ENCODE results near the gene UNK. TPM values are rescaled to one million over a fixed set of nuclear protein-coding genes. Genes with fewer than 3 reads are reported as not detected.

Gene UNK
- total RNA-seq, 3 donors from 2014 or later: 24.5 to 27.5 (median 25.7) TPM

DNA sequence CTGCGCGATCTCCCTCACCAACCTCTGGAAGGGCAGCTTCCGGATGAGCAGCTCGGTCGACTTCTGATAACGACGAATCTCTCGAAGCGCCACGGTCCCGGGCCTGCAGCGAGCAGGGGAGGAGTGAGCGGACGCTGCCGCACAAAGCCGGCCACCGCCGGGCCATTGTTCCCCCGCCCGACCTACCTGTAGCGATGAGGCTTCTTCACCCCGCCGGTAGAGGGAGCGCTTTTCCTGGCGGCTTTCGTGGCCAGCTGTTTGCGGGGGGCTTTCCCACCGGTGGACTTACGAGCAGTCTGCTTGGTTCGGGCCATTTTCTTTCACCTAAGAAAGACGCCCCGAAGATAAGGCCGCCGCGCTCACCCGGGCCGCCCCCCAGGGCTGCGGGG, 5.8 kb upstream of the UNK start:
- Histone ChIP-seq H3K4me1 (ENCODE audit: low read depth) (peaks cover 30% of the 10 kb centered on the region), H3K4me3 (peak overlapping the region; percentile 97), H3K9me3 (no peaks in the 10 kb centered on the region), H3K36me3 (ENCODE audit: low read depth) (peaks cover 7% of the 10 kb centered on the region)
- TF ChIP-seq, protein P1, sequence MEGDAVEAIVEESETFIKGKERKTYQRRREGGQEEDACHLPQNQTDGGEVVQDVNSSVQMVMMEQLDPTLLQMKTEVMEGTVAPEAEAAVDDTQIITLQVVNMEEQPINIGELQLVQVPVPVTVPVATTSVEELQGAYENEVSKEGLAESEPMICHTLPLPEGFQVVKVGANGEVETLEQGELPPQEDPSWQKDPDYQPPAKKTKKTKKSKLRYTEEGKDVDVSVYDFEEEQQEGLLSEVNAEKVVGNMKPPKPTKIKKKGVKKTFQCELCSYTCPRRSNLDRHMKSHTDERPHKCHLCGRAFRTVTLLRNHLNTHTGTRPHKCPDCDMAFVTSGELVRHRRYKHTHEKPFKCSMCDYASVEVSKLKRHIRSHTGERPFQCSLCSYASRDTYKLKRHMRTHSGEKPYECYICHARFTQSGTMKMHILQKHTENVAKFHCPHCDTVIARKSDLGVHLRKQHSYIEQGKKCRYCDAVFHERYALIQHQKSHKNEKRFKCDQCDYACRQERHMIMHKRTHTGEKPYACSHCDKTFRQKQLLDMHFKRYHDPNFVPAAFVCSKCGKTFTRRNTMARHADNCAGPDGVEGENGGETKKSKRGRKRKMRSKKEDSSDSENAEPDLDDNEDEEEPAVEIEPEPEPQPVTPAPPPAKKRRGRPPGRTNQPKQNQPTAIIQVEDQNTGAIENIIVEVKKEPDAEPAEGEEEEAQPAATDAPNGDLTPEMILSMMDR (IDR thresholded peaks at IDR 0.05): peak; percentile 33
- intact Hi-C loops (cut with DNase I, micrococcal nuclease): no loop called here
- peak; percentile 34 for ATAC-seq
- DNase-seq: peak in 2 of 3 donors; percentile 71 to 84

DNA sequence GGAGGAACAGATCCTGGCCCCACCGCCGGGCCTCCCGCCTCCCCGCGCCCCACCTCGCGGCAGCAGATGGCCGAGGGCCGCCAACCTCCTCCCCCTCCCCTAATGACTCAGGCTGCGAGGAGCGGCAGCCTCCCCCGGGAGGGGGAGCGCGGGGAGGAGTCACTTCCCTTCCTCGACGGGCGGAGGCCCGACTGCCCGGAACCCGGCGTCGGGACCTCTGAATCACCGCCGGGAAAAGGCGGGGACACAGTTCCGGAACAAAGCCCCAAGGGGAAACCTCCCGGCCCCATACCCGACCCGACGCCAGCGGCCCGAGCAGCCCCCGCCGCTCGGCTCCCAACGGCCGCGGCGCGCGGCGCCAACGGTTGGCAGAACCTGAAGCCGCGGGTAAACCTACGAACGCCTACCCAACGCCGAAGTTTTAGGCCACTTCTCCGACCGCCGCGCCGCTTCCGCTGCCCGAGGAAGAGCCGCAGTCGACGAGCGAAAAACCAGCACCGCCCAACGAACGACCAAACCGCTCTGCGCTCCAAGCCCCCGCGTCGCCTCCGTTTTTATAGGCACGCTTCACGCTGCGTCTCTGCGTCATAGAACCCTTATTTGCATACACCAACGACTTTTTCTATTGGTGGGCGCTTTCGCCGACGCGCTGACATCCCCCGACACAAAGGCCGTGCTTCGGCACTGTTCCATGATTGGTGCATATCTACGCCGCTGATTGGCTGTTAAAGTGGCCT, 5.2 kb upstream of the UNK start:
- Histone ChIP-seq H3K4me1 (ENCODE audit: low read depth) (peaks cover 32% of the 10 kb centered on the region), H3K4me3 (peak overlapping the region; percentile 97), H3K36me3 (ENCODE audit: low read depth) (peaks cover 7% of the 10 kb centered on the region), H3K9me3 (no peaks in the 10 kb centered on the region)
- TF ChIP-seq, protein P1 (IDR thresholded peaks at IDR 0.05): no peak
- ATAC-seq (peak; percentile 79), DNase-seq (peak; percentile 94 to 97 (median 96))
- intact Hi-C loops (cut with DNase I, micrococcal nuclease): no loop called here

DNA sequence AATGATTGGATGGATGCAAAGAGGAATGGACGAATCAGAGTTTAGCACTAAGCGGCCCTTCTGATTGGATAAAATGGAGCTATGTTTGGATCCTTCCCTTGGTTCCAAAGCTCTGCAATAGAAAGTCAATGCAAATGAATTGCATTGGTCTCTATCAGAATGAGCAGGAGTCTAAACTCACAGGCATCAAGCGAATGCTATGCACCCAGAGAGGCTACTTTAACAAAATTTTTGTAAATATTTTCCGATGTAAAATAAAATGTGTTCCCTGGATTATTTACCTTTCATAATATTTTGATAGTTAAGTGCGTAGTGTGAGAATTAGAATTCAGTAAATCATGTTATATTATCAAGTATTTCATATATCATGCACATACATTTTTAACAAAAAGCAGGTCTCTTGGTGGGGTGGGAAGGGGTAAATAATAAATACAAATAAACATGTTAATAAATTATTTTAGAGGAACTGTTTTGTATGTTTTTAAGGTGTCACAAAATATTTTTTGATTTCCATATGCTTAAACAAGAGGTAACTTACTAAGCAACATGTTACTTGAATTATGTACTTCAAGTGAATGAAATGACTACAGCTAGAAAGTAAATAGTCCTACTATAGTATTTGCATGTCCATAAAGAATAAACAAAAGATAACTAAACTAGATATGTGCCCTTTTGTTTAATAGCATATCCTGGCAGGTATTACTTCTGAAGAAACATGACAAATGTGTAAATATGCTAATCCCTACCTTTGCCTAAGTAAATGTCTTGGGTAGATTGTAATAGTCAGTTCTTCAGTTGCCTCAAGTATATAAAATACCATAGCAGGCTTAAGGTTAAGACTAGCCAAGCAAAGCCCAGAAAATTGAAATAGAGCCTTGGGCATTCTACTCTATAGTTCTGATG, 4.4 kb upstream of the UNK start:
- TF ChIP-seq, protein P1 (IDR thresholded peaks at IDR 0.05): peak; percentile 19
- no peak for DNase-seq
- Histone ChIP-seq H3K9me3 (no peaks in the 10 kb centered on the region), H3K4me3 (peak overlapping the region; percentile 97), H3K36me3 (ENCODE audit: low read depth) (peaks cover 7% of the 10 kb centered on the region), H3K4me1 (ENCODE audit: low read depth) (peaks cover 32% of the 10 kb centered on the region)
- intact Hi-C loops (cut with DNase I, micrococcal nuclease): no loop called here
- no peak for ATAC-seq

GRCh38 chr17:75783069-75783783, 1.4 kb upstream of the UNK start:
- intact Hi-C loops (cut with DNase I, micrococcal nuclease): no loop called here
- peaks cover 28% of the 10 kb centered on the region for H3K4me1 ChIP-seq (ENCODE audit: low read depth)
- TF ChIP-seq, protein P1 (IDR thresholded peaks at IDR 0.05): peak; percentile 46
- DNase-seq (peak in 1 of 3 donors; percentile 52), ATAC-seq (no peak)
- H3K36me3 ChIP-seq (ENCODE audit: low read depth): peaks cover 7% of the 10 kb centered on the region
- H3K9me3 ChIP-seq: no peaks in the 10 kb centered on the region
- no peak overlapping the region for H3K4me3 ChIP-seq

DNA sequence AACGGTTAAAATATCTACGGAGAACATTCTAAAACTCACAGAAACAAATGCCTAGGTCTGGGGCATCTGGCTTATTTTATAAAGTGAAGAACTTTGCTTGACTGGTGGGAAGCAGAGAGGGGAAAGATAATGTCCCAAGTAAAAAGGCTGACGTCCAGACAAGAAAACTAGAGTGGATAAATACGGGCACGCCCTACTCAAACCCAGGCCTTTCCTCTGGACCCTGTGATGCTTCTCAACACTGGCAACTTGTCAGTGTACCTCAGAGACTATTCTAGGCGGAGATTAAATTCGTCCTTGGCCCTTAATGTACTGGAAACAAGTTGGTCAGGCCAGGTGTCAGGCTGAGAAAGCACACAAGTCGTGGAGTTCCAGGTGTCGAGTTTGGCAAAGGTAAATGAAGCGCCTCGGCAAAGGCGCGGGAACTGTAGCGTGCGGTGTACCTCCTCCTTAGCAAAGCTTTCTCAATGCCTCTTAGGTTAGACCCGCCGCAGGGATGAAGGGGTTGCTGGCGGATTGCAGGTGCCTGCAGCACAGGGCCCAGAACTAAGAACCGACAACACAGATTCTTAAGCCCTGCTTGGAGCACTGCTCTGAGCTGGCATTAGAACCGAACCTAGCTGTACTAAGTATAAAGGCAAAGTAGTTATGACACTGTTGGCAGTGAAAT, 668 bp upstream of the UNK start:
- Histone ChIP-seq H3K4me1 (ENCODE audit: low read depth) (peaks cover 28% of the 10 kb centered on the region), H3K4me3 (peak overlapping the region; percentile 58), H3K9me3 (no peaks in the 10 kb centered on the region), H3K36me3 (ENCODE audit: low read depth) (peaks cover 7% of the 10 kb centered on the region)
- TF ChIP-seq, protein P1 (IDR thresholded peaks at IDR 0.05): no peak
- intact Hi-C loops (cut with DNase I, micrococcal nuclease): no loop called here
- ATAC-seq (no peak), DNase-seq (peak; percentile 64 to 76 (median 70))

Measured in mucosa of descending colon (tissue), 3 donors.